HG02798 (cell line): ENCODE measurements around the gene BCAS1.

Source experiments
- ATAC-seq: cut with Tn5 transposase; IDR thresholded peaks from one replicate; pipeline ENCODE4 v1.9.1; 2021; ENCODE audit warnings: mild to moderate bottlenecking; ENCODE audit not compliant: unreplicated experiment, poor library complexity

The BCAS1 gene

GRCh38 chr20:53971096-53971683 lies 99.2 kb downstream of the BCAS1 start:
- no peak for ATAC-seq

DNA sequence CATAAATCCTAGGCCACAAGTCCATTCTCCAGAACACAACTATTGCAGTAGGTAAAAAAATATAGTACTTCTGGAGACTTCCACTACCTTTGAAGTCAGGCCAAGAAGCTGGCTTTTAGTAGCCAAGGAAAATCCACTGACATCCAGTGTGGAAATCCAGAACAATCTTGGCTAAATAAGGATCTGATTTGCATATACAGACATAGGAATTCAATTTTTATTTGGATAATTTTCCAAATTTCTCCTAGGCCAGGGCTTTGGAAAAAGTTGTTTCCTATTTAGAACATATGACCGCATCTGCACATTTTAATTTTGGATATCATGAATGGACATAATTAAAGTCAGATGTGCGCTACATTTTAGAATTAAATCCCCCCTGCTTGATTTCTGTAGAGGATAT lies 100.2 kb downstream of the BCAS1 start:
- no peak for ATAC-seq

DNA sequence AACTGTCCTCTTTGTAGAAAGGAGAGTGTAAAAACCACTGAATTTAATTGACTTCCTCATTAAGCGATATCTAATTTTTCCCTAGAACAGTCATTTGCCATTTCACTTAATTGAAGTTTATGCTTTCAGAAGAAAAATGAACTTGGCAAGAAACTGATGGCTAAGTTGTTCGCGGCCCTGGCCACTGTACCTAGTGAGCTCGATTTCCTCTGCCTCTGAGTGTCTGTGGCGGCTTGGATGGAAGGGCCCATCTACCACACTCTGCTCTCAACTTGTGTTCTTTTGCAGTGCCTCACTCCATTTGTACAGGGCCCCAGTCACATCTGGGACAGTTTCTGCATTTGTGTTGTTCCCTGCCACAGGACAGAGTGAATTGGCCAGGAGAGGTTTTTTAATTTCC lies 102.9 kb downstream of the BCAS1 start:
- no peak for ATAC-seq

DNA sequence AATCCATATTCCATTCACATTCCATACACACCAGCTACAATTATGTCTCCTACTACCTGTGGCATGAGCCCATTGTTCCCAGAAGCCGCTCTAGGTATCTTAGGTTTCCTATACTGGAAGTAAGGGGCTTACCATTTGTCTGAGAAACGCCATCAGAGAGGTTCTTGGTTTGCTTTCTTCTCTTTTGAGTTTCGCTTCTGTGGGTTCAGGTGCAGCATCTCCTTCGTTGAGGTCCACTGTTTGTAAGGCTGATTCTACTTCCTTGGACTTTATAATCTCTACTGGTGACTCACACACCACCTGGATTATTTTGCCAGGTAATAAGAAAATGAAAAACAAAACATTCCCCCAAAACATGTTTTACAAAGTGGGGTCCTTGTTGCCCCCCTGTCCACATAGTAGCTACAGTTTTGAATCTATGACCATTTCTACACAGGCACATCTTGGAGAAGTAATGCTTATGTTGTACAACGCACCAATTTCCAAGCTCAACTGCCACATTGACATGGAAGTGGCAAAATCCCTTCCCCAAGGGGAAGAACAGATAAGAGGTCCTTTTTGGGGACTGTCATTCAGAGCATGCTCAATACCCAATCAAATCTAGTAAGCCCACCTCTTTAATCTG lies 103.5 kb downstream of the BCAS1 start:
- no peak for ATAC-seq

GRCh38 chr20:53964501-53965253 lies 105.7 kb downstream of the BCAS1 start:
- ATAC-seq, result no peak

- no peak for ATAC-seq
These were observed 106.3 kb downstream of the BCAS1 start for GRCh38 chr20:53964067-53964466.

DNA sequence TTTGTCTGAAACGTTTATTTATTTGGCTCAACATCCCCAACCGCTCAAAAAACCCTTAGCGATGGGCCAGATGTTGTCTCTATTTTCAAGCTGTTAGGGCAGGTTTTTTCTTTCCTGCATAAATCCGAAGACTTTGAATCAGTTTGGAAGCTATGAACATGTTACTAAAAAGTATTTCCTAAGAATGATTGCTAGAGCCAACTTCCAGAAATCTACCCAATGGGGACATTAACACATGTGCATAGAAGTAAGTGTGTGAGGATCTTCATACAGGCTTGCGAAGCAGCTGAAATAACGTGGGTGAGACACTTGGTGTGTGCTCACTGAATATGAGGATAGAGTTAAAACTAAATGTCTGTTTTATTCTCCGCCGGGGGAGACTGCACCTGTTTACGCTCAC lies 106.8 kb downstream of the BCAS1 start:
- ATAC-seq, result no peak

DNA sequence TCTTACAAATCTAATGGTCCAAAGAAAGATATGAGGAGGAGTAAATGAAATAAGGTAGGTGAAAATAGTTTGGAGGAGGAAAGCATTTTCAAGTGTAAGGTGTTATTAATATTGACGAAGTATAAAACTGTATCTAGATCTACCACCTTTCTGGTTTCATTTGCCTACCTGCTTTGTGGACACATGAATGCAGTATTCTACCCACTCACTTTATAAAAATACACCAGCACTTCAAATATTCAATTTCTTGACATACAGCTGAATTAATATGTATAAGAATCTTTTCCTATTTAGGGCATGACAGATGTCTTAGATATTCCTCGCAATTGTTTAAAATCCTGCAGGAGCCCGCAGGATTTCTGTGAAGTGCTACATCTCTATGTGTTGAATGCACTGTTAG lies 108.0 kb downstream of the BCAS1 start:
- no peak for ATAC-seq

GRCh38 chr20:53961527-53961926 lies 108.9 kb downstream of the BCAS1 start:
- no peak for ATAC-seq

- ATAC-seq, result no peak
These were observed 109.7 kb downstream of the BCAS1 start for GRCh38 chr20:53960579-53961272.

- ATAC-seq, result no peak
These were observed 110.3 kb downstream of the BCAS1 start for GRCh38 chr20:53959911-53960578.

GRCh38 chr20:53958260-53958659 lies 112.1 kb downstream of the BCAS1 start:
- ATAC-seq, result no peak

DNA sequence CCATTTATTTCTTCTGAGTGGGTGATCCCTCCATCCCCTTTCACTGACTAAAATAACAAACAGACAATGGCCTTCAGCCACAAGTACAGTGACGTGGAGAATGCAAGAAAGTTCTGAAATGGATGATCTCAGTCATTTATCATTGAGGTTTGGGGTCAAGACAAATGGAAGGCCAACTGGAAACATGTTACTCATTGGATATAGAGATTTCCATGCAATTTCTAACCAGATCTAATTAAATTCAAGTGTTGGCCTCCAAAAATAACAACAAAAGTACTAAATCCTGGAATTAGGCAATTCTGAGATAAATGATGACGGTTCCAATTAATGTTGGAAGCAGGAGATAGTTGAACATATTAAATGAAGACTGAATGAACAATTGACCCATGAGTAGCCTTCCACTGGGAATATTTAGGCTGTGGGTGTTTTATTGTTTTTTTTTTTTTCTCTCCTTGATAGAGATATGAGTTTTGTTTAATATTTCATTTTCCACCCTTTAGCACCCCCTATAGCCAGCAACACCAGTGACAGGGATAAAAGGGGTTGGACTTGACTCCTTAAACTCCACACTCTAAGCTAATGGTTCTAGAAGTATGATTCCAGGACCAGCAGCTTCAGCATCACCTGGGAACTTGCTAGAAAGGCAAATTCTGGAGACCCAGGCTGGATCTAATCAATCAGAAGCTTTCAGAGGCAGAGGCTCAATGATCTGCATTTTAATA lies 112.8 kb downstream of the BCAS1 start:
- ATAC-seq, result no peak

- no peak for ATAC-seq
These were observed 114.2 kb downstream of the BCAS1 start for GRCh38 chr20:53956013-53956715.

DNA sequence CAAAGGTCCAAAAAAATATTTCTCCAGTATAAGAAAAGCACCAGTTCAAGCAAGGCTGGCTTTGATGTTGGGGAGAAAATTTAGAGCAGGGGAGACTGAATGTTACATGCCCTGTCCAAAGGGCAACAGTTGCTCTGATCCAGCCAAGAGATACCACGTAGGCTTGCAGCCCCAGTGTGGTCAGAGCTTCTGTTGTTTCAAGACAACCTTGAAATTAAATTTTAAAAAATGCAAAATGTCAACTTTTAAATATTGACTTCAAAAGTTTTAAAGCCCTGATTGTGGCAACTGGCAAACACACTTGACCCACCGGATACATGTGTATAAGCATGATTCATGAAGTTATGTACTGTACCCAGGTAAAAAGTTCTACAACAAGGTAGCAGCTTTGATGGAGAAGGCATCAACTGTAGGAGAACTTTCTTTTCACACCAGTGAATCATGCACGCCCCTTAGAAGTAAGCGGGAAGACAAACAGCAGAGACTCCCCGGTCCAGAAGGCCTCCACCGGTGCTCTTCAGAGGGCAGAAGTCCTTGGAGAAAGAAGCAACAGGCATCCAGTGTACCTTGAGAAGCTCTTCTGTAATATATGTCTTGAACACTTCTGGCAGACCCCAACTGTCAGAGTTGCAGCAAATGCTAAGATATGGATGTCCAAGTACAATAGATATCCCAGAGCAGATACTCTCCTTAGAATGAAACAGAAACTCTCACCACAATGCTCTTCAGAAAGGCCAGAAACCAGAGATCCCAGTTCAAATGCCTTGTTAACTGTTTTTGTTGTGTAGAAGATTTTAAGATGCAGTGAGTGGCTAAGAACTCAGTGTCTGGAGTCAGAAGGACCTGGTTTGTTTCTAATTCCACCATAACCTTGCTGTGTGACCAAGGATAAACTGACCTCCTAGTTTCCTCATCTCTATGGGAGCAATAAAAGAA lies 115.4 kb downstream of the BCAS1 start:
- ATAC-seq, result no peak

GRCh38 chr20:53952528-53953096 lies 117.8 kb downstream of the BCAS1 start:
- ATAC-seq, result no peak

DNA sequence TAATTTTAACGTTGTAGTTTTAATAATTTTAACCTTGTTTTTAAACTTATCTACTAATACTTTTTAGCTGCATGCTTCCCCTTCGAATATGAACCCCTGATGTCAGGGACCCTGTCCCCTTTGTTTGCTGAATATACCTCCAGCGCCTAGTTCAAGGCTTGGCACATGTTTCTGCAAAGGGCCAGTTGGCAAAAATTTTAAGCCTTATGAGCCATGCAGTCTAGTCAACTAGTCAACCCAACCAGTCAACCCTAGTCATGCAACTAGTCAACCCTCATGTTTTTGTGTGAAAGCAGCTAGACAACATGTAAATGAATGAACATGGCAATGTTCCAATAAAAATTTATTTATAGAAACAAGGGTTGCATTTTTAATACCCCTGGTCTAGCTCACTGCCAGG lies 119.8 kb downstream of the BCAS1 start:
- no peak for ATAC-seq

- ATAC-seq, result no peak
These were observed 120.4 kb downstream of the BCAS1 start for GRCh38 chr20:53950031-53950430.
